ENCODE measurements around the gene CYP2A13. TPM values are rescaled to one million over a fixed set of nuclear protein-coding genes. Genes with fewer than 3 reads are reported as not detected.

The CYP2A13 gene
- total and polyA plus RNA-seq, 9 of the 15 experiments (the other 6 are each of a cell fraction or from before 2014, with no cell fraction given): not detected

GRCh38 chr19:41089959-41090358, 1.7 kb downstream of the CYP2A13 start:
- POLR2A ChIA-PET: no interaction called here
- Histone ChIP-seq H3K27ac (ENCODE audit: extremely low read depth, low read depth, low read length) (no peak overlapping the region), H2AFZ (ENCODE audit: low read depth, low read length) (no peak overlapping the region), H3K4me2 (ENCODE audit: insufficient read depth, low read length) (no peak overlapping the region), H3K9me1 (ENCODE audit: control insufficient read depth, insufficient read depth, low read length) (no peaks in the 10 kb centered on the region), H3K27me3 (ENCODE audit: control insufficient read depth in 2 of 2, insufficient read depth in 2 of 2, low read length in 2 of 2) (peaks cover 0 to 57% of the 10 kb centered on the region in 2 experiments; a peak in 3 of 5 replicates), H3K9ac (ENCODE audit: insufficient read depth in 1 of 2, low read depth in 2 of 2, low read length in 2 of 2) (no peak overlapping the region), H3K36me3 (ENCODE audit: control insufficient read depth, insufficient read depth, low read length) (no peaks in the 10 kb centered on the region), H4K20me1 (replicated peaks; ENCODE audit: control insufficient read depth, insufficient read depth, low read length) (no peaks in the 10 kb centered on the region), H3K9me3 (replicated peaks; ENCODE audit: control insufficient read depth, insufficient read depth, low read depth, low read length) (no peaks in the 10 kb centered on the region), H3K4me3 (no peak overlapping the region), H3K4me1 (replicated peaks in 1 of 2; ENCODE audit: control insufficient read depth in 2 of 2, insufficient read depth in 2 of 2, low read length in 2 of 2) (no peaks in the 10 kb centered on the region; a peak in 1 of 5 replicates), H3K79me2 (ENCODE audit: control insufficient read depth, insufficient read depth, low read length) (no peaks in the 10 kb centered on the region)
- ATAC-seq: no peak
- FAIRE-seq: no peak
- CTCF ChIA-PET (ENCODE audit: low intra/inter-chr PET ratio): no interaction called here
- DNase-seq (ENCODE audit: extremely low read depth in 1 of 4, low spot score in 3 of 4): no peak
- in situ Hi-C loops (cut with MboI): no loop called here
- no TSS peak for BruUV-seq (replicated peaks)
- intact Hi-C loops (cut with micrococcal nuclease): no loop called here
- TF ChIP-seq KDM4B (IDR thresholded peaks at IDR 0.05; ENCODE audit: borderline replicate concordance in 2 of 2, low read depth in 1 of 2) (no peak), SUPT5H (IDR thresholded peaks at IDR 0.05) (no peak), CHD1 (IDR thresholded peaks at IDR 0.05; ENCODE audit: low read length) (no peak)
- 8% methylated on average over 31 of the region's 32 CpGs for WGBS (ENCODE audit: insufficient coverage, low coverage, missing lambda C conversion rate)

GRCh38 chr19:41095703-41096102, 7.5 kb downstream of the CYP2A13 start:
- Histone ChIP-seq H3K4me1 (replicated peaks in 1 of 2; ENCODE audit: control insufficient read depth in 2 of 2, insufficient read depth in 2 of 2, low read length in 2 of 2) (peaks cover 0 to 2% of the 10 kb centered on the region in 2 experiments; a peak in 2 of 5 replicates), H3K9me3 (replicated peaks; ENCODE audit: control insufficient read depth, insufficient read depth, low read depth, low read length) (no peaks in the 10 kb centered on the region), H3K36me3 (ENCODE audit: control insufficient read depth, insufficient read depth, low read length) (no peaks in the 10 kb centered on the region), H3K27me3 (ENCODE audit: control insufficient read depth in 2 of 2, insufficient read depth in 2 of 2, low read length in 2 of 2) (peaks cover 0 to 37% of the 10 kb centered on the region in 2 experiments; a peak in 3 of 5 replicates), H4K20me1 (replicated peaks; ENCODE audit: control insufficient read depth, insufficient read depth, low read length) (no peaks in the 10 kb centered on the region), H3K4me3 (no peak overlapping the region), H3K79me2 (ENCODE audit: control insufficient read depth, insufficient read depth, low read length) (no peaks in the 10 kb centered on the region), H3K9ac (ENCODE audit: insufficient read depth in 1 of 2, low read depth in 2 of 2, low read length in 2 of 2) (peak overlapping the region in 1 of 2 experiments; percentile 64; a peak in 1 of 4 replicates), H3K4me2 (ENCODE audit: insufficient read depth, low read length) (peak overlapping the region; percentile 59), H3K27ac (ENCODE audit: extremely low read depth, low read depth, low read length) (no peak overlapping the region), H3K9me1 (ENCODE audit: control insufficient read depth, insufficient read depth, low read length) (no peaks in the 10 kb centered on the region), H2AFZ (ENCODE audit: low read depth, low read length) (peak overlapping the region; percentile 67)
- 4% methylated on average over 15 of the region's 15 CpGs for WGBS (ENCODE audit: insufficient coverage, low coverage, missing lambda C conversion rate)
- no TSS peak for BruUV-seq (replicated peaks)
- in situ Hi-C loops (cut with MboI) (no loop called here), intact Hi-C loops (cut with micrococcal nuclease) (no loop called here)
- peak; percentile 95 for ATAC-seq
- peak; percentile 26 for FAIRE-seq
- POLR2A ChIA-PET: interaction anchor here (0.8 to 1.2 kb wide), 2 partner anchors 11 to 95 kb away, joined by 4 to 5 read pairs; no protein-coding TSS in a partner anchor
- DNase-seq (ENCODE audit: extremely low read depth in 1 of 4, low spot score in 3 of 4): peak; percentile 23 to 78 (median 76)
- CTCF ChIA-PET (ENCODE audit: low intra/inter-chr PET ratio): no interaction called here
- peak; percentile 20; the same call in 1 of the 2 replicates for TF ChIP-seq EP400 (IDR thresholded peaks at IDR 0.05)
- TF ChIP-seq NELFE (IDR thresholded peaks at IDR 0.05; ENCODE audit: insufficient read depth, insufficient read length): no peak
- no peak for TF ChIP-seq ARID4B (CRISPR knock-in tag; IDR thresholded peaks at IDR 0.05)
- TF ChIP-seq L3MBTL2 (IDR thresholded peaks at IDR 0.05): peak; percentile 83
- TF ChIP-seq E2F6 (IDR thresholded peaks at IDR 0.05; ENCODE audit: borderline replicate concordance in 1 of 2, extremely low read depth in 1 of 2, insufficient read depth in 1 of 2, insufficient read length in 1 of 2, low read depth in 1 of 2, low read length in 1 of 2, poor library complexity in 1 of 2, severe bottlenecking in 1 of 2): peak; percentile 31 to 73
- no peak for TF ChIP-seq SLC30A9 (CRISPR knock-in tag; IDR thresholded peaks at IDR 0.05)
